Measurements from ENCODE around the gene RBM17.
A peak's percentile ranks its signal among the peaks of the same experiment; 100 is the strongest.
"Not testable (repeated sequence)": the region's sequence is repeated elsewhere in the genome, so short reads cannot be mapped to it uniquely, and the experiment has no call there.

Gene RBM17

GRCh38 chr10:6103591-6103990 is 14.8 kb downstream of the RBM17 start:
- no peak for DNase-seq (ENCODE audit: extremely low read depth, low read depth)
- H3K4me3 ChIP-seq (replicated peaks; ENCODE audit: low read depth, low read length): no peak overlapping the region
- TF ChIP-seq CTCF (IDR thresholded peaks at IDR 0.05; ENCODE audit: low read depth, low read length, missing control alignments): no peak

GRCh38 chr10:6107616-6108015 is 18.8 kb downstream of the RBM17 start:
- DNase-seq (ENCODE audit: extremely low read depth, low read depth); H3K4me3 ChIP-seq (replicated peaks; ENCODE audit: low read depth, low read length): not testable (repeated sequence)

GRCh38 chr10:6108072-6108471 is 19.2 kb downstream of the RBM17 start:
- no peak overlapping the region for H3K4me3 ChIP-seq (replicated peaks; ENCODE audit: low read depth, low read length)
- no peak for DNase-seq (ENCODE audit: extremely low read depth, low read depth)
- no peak for TF ChIP-seq CTCF (IDR thresholded peaks at IDR 0.05; ENCODE audit: low read depth, low read length, missing control alignments)

GRCh38 chr10:6108631-6109443 is 20.0 kb downstream of the RBM17 start:
- peak; percentile 53 for TF ChIP-seq CTCF (IDR thresholded peaks at IDR 0.05; ENCODE audit: low read depth, low read length, missing control alignments)
- H3K4me3 ChIP-seq (replicated peaks; ENCODE audit: low read depth, low read length): no peak overlapping the region
- DNase-seq (ENCODE audit: extremely low read depth, low read depth): no peak

- no peak for DNase-seq (ENCODE audit: extremely low read depth, low read depth)
- TF ChIP-seq CTCF (IDR thresholded peaks at IDR 0.05; ENCODE audit: low read depth, low read length, missing control alignments): no peak
- H3K4me3 ChIP-seq (replicated peaks; ENCODE audit: low read depth, low read length): no peak overlapping the region
These were observed 20.6 kb downstream of the RBM17 start for GRCh38 chr10:6109444-6109775.

GRCh38 chr10:6110136-6110535 is 21.3 kb downstream of the RBM17 start:
- no peak for DNase-seq (ENCODE audit: extremely low read depth, low read depth)
- H3K4me3 ChIP-seq (replicated peaks; ENCODE audit: low read depth, low read length): no peak overlapping the region
- TF ChIP-seq CTCF (IDR thresholded peaks at IDR 0.05; ENCODE audit: low read depth, low read length, missing control alignments): no peak

GRCh38 chr10:6112893-6113292 is 24.1 kb downstream of the RBM17 start:
- DNase-seq (ENCODE audit: extremely low read depth, low read depth): no peak
- no peak for TF ChIP-seq CTCF (IDR thresholded peaks at IDR 0.05; ENCODE audit: low read depth, low read length, missing control alignments)

More at GRCh38 chr10:6112893-6113292, 24.1 kb downstream of the RBM17 start:
- no peak overlapping the region for H3K4me3 ChIP-seq (replicated peaks; ENCODE audit: low read depth, low read length)
